ENCODE results near the gene IRF1. TPM values are rescaled to one million over a fixed set of nuclear protein-coding genes. Genes with fewer than 3 reads are reported as not detected.
A peak's percentile ranks its signal among the peaks of the same experiment; 100 is the strongest.

Gene IRF1, protein sequence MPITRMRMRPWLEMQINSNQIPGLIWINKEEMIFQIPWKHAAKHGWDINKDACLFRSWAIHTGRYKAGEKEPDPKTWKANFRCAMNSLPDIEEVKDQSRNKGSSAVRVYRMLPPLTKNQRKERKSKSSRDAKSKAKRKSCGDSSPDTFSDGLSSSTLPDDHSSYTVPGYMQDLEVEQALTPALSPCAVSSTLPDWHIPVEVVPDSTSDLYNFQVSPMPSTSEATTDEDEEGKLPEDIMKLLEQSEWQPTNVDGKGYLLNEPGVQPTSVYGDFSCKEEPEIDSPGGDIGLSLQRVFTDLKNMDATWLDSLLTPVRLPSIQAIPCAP
- total RNA-seq (1,000 to 10,000 TPM; 1,212 to 1,234 TPM), total RNA-seq (128 to 3,877 (median 496) reads per million in 172 experiments)
- polyA plus RNA-seq (2013, experiment 1 of 2), result 121 TPM
- polyA plus RNA-seq (2013, experiment 2 of 2), result 107 TPM

DNA sequence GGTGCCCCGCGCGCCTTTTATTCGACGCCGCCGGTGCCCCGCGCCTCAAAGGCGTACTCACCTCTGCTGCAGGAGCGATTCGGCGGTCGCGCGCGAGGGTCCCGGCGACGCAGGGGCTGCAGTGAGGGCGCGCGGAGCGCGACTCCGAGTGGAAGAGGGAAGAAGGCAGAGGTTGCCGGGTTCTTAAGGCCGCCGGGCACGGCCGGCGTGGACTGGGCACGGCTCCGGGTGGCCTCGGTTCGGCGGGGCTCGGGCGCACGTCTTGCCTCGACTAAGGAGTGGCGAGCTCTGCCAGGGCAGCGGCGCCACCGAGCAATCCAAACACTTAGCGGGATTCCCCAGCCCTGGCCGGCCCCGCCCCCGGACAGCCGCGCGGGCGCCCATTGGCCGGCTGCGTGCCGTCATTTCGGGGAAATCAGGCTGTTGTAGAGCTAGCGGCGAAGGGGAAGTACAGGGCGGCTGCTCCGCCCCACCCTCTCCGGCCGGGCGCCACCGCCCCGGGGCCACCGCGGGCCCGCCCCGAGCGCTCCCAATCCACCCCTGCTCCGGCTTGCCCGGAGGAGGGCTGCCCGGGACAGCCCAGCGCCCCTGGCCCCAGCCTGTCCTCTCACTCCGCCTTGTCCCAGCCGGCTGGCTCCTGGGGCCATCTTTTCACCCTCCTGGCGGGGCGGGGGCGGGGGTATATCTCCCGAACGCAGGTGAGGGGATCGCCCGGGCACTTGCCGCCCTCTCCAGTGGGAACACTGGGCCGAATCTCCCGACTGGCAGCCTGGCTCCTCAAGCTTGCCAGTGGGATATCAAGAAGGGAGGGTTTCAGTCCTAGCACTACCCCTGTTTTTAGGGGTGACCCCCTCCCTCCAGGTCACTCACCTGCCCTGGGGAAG, at the start of gene IRF1:
Gene IRF1, minus strand, starts transcription at position 290 of the 884 bp plus-strand sequence. CDS start 1,295 bp downstream, outside the sequence.
- Mint-ChIP-seq H3K27me3 (peaks cover 7% of the 10 kb centered on the region), H3K27ac (peak within 1 kb of the TSS; percentile 97), H3K9me3 (no peaks in the 10 kb centered on the region), H3K4me1 (ENCODE audit: low read depth) (peaks cover 83% of the 10 kb centered on the region), H3K36me3 (ENCODE audit: low read depth) (peaks cover 44% of the 10 kb centered on the region), H3K4me3 (peak within 1 kb of the TSS; percentile 98)
- peak within 1 kb of the TSS; percentile 98 for H3K4me3 ChIP-seq (ENCODE audit: low read length)
- intact Hi-C loops (cut with DNase I, micrococcal nuclease), result loop anchor here (1.0 to 10.0 kb wide), 7 partner anchors 18 to 1734 kb away; partner anchors contain the start of genes HSPA4 (in 1 of the 2), PPP2CA (in 1 of the 2) and SLC22A4 (in 1 of the 2)
- peaks cover 43% of the 10 kb centered on the region for H3K36me3 ChIP-seq (ENCODE audit: insufficient read depth, low read length)
- peaks cover 0 to 5% of the 10 kb centered on the region in 2 experiments for H3K9me3 ChIP-seq (ENCODE audit: control insufficient read depth in 1 of 2, insufficient read depth in 1 of 2, low read length in 2 of 2)
- H3K27me3 ChIP-seq (ENCODE audit: control insufficient read depth in 1 of 2, insufficient read depth in 2 of 2, low read length in 2 of 2), result no peaks in the 10 kb centered on the region
- ChIA-PET CTCF (interaction anchor here (1.0 to 5.5 kb wide), 21 partner anchors 8 to 119 kb away, joined by 3 to 34 read pairs (median 6); no protein-coding TSS in a partner anchor), POLR2A (interaction anchor here (0.7 to 25.5 kb wide), 32 partner anchors 8 to 1609 kb away, joined by 3 to 1045 read pairs (median 8); partner anchors contain the start of genes AFF4, CCNI2, HSPA4 and KIF3A)
- ATAC-seq (ENCODE audit: poor library complexity) (peak; percentile 71), DNase-seq (peak; percentile 94 to 99 (median 98))
- H3K4me1 ChIP-seq (ENCODE audit: insufficient read depth, low read length), result peaks cover 75% of the 10 kb centered on the region
- TF ChIP-seq, protein P1, sequence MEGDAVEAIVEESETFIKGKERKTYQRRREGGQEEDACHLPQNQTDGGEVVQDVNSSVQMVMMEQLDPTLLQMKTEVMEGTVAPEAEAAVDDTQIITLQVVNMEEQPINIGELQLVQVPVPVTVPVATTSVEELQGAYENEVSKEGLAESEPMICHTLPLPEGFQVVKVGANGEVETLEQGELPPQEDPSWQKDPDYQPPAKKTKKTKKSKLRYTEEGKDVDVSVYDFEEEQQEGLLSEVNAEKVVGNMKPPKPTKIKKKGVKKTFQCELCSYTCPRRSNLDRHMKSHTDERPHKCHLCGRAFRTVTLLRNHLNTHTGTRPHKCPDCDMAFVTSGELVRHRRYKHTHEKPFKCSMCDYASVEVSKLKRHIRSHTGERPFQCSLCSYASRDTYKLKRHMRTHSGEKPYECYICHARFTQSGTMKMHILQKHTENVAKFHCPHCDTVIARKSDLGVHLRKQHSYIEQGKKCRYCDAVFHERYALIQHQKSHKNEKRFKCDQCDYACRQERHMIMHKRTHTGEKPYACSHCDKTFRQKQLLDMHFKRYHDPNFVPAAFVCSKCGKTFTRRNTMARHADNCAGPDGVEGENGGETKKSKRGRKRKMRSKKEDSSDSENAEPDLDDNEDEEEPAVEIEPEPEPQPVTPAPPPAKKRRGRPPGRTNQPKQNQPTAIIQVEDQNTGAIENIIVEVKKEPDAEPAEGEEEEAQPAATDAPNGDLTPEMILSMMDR (IDR thresholded peaks at IDR 0.05), result no peak
- peak within 1 kb of the TSS; percentile 98 to 99 for H3K27ac ChIP-seq (ENCODE audit: low read depth in 1 of 2, low read length in 2 of 2)

DNA sequence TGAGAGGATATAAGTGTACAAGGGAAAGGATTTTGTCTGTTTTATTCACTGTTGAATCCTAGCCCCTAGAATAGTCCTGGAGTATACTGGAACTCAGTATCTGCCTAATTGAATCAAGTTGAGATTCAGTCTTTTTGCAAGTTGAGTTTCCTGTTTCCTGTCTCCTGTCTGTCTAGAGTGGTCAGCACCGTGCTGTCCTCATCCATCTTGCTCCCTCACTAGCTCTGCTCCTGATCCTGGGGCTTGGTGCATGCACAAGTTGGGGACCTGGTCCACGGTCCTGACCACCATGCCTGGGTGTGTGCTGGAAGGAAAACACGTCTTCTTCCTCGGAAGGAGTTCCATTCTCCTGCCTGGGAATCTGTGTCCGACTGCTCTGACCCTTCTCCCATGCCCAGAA, 49.6 kb upstream of the IRF1 start:
- H3K27me3 ChIP-seq (ENCODE audit: control insufficient read depth in 1 of 2, insufficient read depth in 2 of 2, low read length in 2 of 2), result peaks cover 0 to 8% of the 10 kb centered on the region in 2 experiments
- Mint-ChIP-seq H3K9me3 (no peaks in the 10 kb centered on the region), H3K27me3 (no peaks in the 10 kb centered on the region), H3K4me3 (no peak overlapping the region), H3K4me1 (ENCODE audit: low read depth) (no peaks in the 10 kb centered on the region), H3K27ac (no peak overlapping the region), H3K36me3 (ENCODE audit: low read depth) (no peaks in the 10 kb centered on the region)
- H3K27ac ChIP-seq (ENCODE audit: low read depth in 1 of 2, low read length in 2 of 2), result no peak overlapping the region
- ChIA-PET POLR2A (no interaction called here), CTCF (no interaction called here)
- TF ChIP-seq, protein P1 (IDR thresholded peaks at IDR 0.05), result no peak
- H3K4me3 ChIP-seq (ENCODE audit: low read length), result no peak overlapping the region
- no peaks in the 10 kb centered on the region for H3K36me3 ChIP-seq (ENCODE audit: insufficient read depth, low read length)
- ATAC-seq (ENCODE audit: poor library complexity) (no peak), DNase-seq (no peak)
- intact Hi-C loops (cut with DNase I, micrococcal nuclease), result no loop called here
- H3K4me1 ChIP-seq (ENCODE audit: insufficient read depth, low read length), result no peaks in the 10 kb centered on the region
- H3K9me3 ChIP-seq (ENCODE audit: control insufficient read depth in 1 of 2, insufficient read depth in 1 of 2, low read length in 2 of 2), result no peaks in the 10 kb centered on the region

DNA sequence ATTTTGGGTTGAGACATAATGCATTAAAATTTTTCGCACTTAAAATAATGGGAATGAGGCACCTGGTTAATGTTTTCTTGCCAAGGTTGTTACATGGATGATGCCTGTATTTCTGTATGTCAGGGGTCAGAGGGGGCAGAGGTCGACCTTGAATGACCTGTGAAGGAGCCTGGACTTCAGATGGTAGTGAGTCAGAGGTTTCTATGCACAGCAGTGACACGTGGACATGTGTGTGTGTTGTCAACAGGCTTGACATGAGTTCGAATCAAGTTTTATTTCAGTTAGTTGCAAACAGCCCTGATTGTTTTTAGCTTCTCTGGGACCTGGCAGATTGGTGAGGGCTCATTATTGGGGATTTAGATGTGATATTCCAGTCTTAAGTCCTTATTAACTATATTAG, 49.1 kb upstream of the IRF1 start:
- no peak for ATAC-seq (ENCODE audit: poor library complexity)

More for the DNA sequence above, 49.1 kb upstream of the IRF1 start:
- Mint-ChIP-seq H3K4me3 (no peak overlapping the region), H3K27ac (no peak overlapping the region), H3K36me3 (ENCODE audit: low read depth) (no peaks in the 10 kb centered on the region), H3K9me3 (no peaks in the 10 kb centered on the region), H3K4me1 (ENCODE audit: low read depth) (no peaks in the 10 kb centered on the region), H3K27me3 (peaks cover 4% of the 10 kb centered on the region)
- no peak for DNase-seq
- POLR2A ChIA-PET, result no interaction called here
- CTCF ChIA-PET, result no interaction called here
- Histone ChIP-seq H3K27me3 (ENCODE audit: control insufficient read depth in 1 of 2, insufficient read depth in 2 of 2, low read length in 2 of 2) (peaks cover 0 to 13% of the 10 kb centered on the region in 2 experiments), H3K36me3 (ENCODE audit: insufficient read depth, low read length) (no peaks in the 10 kb centered on the region), H3K4me1 (ENCODE audit: insufficient read depth, low read length) (no peaks in the 10 kb centered on the region), H3K27ac (ENCODE audit: low read depth in 1 of 2, low read length in 2 of 2) (no peak overlapping the region), H3K9me3 (ENCODE audit: control insufficient read depth in 1 of 2, insufficient read depth in 1 of 2, low read length in 2 of 2) (no peaks in the 10 kb centered on the region), H3K4me3 (ENCODE audit: low read length) (no peak overlapping the region)
- intact Hi-C loops (cut with DNase I, micrococcal nuclease), result no loop called here
- TF ChIP-seq, protein P1 (IDR thresholded peaks at IDR 0.05), result no peak

Measured in CD4-positive, alpha-beta T cell (primary cell).